GM12878 (cell line): ENCODE measurements around the gene RREB1. TPM values are rescaled to one million over a fixed set of nuclear protein-coding genes. Genes with fewer than 3 reads are reported as not detected.

Experiments used
- ATAC-seq: fragments of 200-7000 bp; cut with Tn5 transposase; 3 replicates; pipeline ENCODE4 v1.9.1; 2020; ENCODE audit warnings: mild to moderate bottlenecking, moderate library complexity
- BruUV-seq: library from RNA; stranded (reverse); fragments of 400-500 nt; replicated peaks from 2 replicates; lab custom pipeline; 2021; lab: Mats Ljungman, UMichigan
- CTCF ChIA-PET: fragments of 300-600 bp; sonication (Branson Sonifier 250); formaldehyde crosslinking; extraction: SDS; loops from one replicate; lab custom pipeline; 2021; ENCODE audit warnings: inconsistent platforms; lab: Yijun Ruan, JAX
- POLR2A ChIA-PET: fragments of 350-600 bp; formaldehyde crosslinking; extraction: SDS; loops from one replicate; lab custom pipeline; 2021; ENCODE audit warnings: inconsistent platforms; lab: Charles Lee
- RAD21 ChIA-PET: fragments of 300-600 bp; sonication (Branson Sonifier 250); formaldehyde crosslinking; loops from one replicate; lab custom pipeline; 2023; ENCODE audit warnings: antibody characterized with exemption; ENCODE audit not compliant: unreplicated experiment; lab: Charles Lee
- SMC1A ChIA-PET: fragments of 300-600 bp; sonication (Branson Sonifier 250); formaldehyde crosslinking; loops from one replicate; lab custom pipeline; 2023; ENCODE audit not compliant: unreplicated experiment, uncharacterized antibody; lab: Charles Lee
- DNase-seq: peaks from one replicate; pipeline ENCODE4 v3.0.0-alpha.2; 2011; ENCODE audit warnings: low read depth, low spot score
- FAIRE-seq: peaks from 3 replicates; lab custom pipeline; 2011; peaks lifted over from hg19 to GRCh38; lab: Jason Lieb, UNC
- H2AFZ ChIP-seq: 2 replicates; pipeline ENCODE4 v1.6.0; 2011; ENCODE audit warnings: low read depth, low read length, control low read depth; ENCODE audit not compliant: control insufficient read depth
- H3K27ac ChIP-seq: 2 replicates; pipeline ENCODE4 v1.5.1; 2011; ENCODE audit warnings: control low read depth; ENCODE audit not compliant: control insufficient read depth, insufficient read depth
- H3K27me3 ChIP-seq, 2 experiments: replicated peaks in 1 of 2; 2 replicates each; pipeline versions ENCODE4 v1.6.0 to v1.6.1; 2011; ENCODE audit warnings: low read length in 1 of 2; ENCODE audit not compliant: control insufficient read depth in 2 of 2, insufficient read depth in 2 of 2
- H3K36me3 ChIP-seq, 2 experiments: 2 replicates each; pipeline ENCODE4 v1.5.1; 2011; ENCODE audit warnings: low read length in 1 of 2; ENCODE audit not compliant: control insufficient read depth in 2 of 2, insufficient read depth in 2 of 2
- H3K4me1 ChIP-seq: 2 replicates; pipeline ENCODE4 v1.6.1; 2011; ENCODE audit warnings: mild to moderate bottlenecking, low read length, moderate library complexity, mixed read lengths; ENCODE audit not compliant: control insufficient read depth, insufficient read depth
- H3K4me2 ChIP-seq: 2 replicates; pipeline ENCODE4 v1.6.0; 2011; ENCODE audit warnings: control low read depth; ENCODE audit not compliant: control insufficient read depth, insufficient read depth
- H3K4me3 ChIP-seq: fragments of 200-600 bp; sonication (generic); 2 replicates; pipeline ENCODE4 v1.5.1; 2016
- H3K79me2 ChIP-seq: 2 replicates; pipeline ENCODE4 v1.6.0; 2011; ENCODE audit warnings: low read length; ENCODE audit not compliant: control insufficient read depth, insufficient read depth
- H3K9ac ChIP-seq: 2 replicates; pipeline ENCODE4 v1.8.0; 2011; ENCODE audit warnings: low read length, control low read depth, mixed read lengths; ENCODE audit not compliant: control insufficient read depth, insufficient read depth
- H3K9me3 ChIP-seq: replicated peaks from 3 replicates; pipeline ENCODE4 v1.5.1; 2011; ENCODE audit warnings: mild to moderate bottlenecking, low read length; ENCODE audit not compliant: control insufficient read depth, insufficient read depth
- H4K20me1 ChIP-seq: 2 replicates; pipeline ENCODE4 v1.6.0; 2011; ENCODE audit not compliant: control insufficient read depth, insufficient read depth
- PAX5 ChIP-seq: IDR thresholded peaks from 2 replicates; pipeline ENCODE4 v1.6.1; 2011; ENCODE audit warnings: low read depth, low read length, borderline replicate concordance
- WGBS: methylation state at CpG from one replicate; pipeline ENCODE4 v1.1.6; 2016; ENCODE audit warnings: low lambda C conversion rate; ENCODE audit not compliant: insufficient replicate concordance, insufficient coverage; ENCODE audit errors: missing lambda C conversion rate; 5-methylcytosine and 5-hydroxymethylcytosine counted together
- in situ Hi-C: fragments of 300-500 bp; cut with MboI; formaldehyde crosslinking; loops from 9 replicates; pipeline ENCODE4 v1.14.3; 2018; ENCODE audit warnings: mixed read lengths
- intact Hi-C: fragments of 100-400 bp; cut with micrococcal nuclease; formaldehyde crosslinking; loops from one replicate; pipeline ENCODE4 v1.14.2; 2022; ENCODE audit not compliant: unreplicated experiment
- polyA plus RNA-seq, 11 experiments: library from polyadenylated mRNA; depleted of rRNA in 4 of 11; unstranded in 6 of 11; stranded (reverse) in 5 of 11; fragments of >200 nt; fragmentation: Nextera tagmentation in 4 of 11; fragmentation: Illumina TruSeq in 1 of 11; extraction: Ambion mirVana in 4 of 11; extraction: Trizol in 1 of 11; gene quantifications; 1 replicate in 1 of 11; 2 replicates in 10 of 11; pipeline versions ENCODE4 v1.2.1 to v1.2.3, GENCODE V29; 2011 to 2016; ENCODE audit warnings: inconsistent platforms in 2 of 11, missing spikeins in 2 of 11, low read depth in 1 of 11
- total RNA-seq, 4 experiments: library from RNA; depleted of rRNA in 3 of 4; stranded (reverse); fragments of >200 nt in 3 of 4; fragmentation: Illumina TruSeq in 1 of 4; extraction: Trizol in 1 of 4; gene quantifications; 2 replicates each; pipeline versions ENCODE4 v1.2.1 to v1.2.3, GENCODE V29; 2013 to 2021
- TF ChIP-seq, protein P1 (sequence below): IDR thresholded peaks from 2 replicates; pipeline ENCODE4 v1.6.1; 2012; ENCODE audit warnings: improper control_type of control experiment, low read depth, low read length; ENCODE audit not compliant: insufficient replicate concordance

RREB1 gene
- total and polyA plus RNA-seq, 10 of the 15 experiments (the other 5 are each of a cell fraction or from before 2014, with no cell fraction given) = 1.9 to 30.3 (median 8.6) TPM

DNA sequence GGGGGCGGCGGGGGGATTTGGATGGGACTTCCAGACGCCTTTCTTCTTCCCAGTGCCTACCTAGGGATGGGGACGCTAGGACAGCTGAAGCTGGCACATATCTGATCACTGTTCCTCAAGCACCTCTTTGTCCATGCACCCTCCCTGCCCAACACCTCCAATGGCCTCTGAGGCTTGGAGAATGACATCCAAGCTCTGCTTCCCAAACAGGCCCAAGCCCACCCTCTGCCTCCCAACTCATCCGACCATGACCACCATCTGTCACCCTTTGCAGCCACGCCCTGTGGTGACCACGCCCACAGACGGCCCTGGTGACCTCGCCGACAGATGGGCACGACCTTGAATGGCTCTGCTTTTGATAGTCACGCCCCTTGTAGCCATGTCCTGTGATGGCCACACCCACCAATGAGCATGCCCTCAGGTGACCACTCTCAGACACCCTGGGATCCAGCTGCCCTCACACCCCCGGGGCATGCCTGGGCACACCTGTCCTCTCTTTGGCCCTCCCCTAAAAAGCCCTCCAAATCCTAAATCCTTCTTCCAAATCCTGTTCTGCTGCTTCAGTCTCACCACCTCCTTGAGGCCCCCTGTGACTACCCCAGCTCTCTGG is 154.2 kb downstream of the RREB1 start:
- no TSS peak for BruUV-seq
- ChIA-PET POLR2A (no interaction called here), RAD21 (interaction anchor here (0.9 to 1.3 kb wide), 4 partner anchors 14 to 578 kb away, joined by 3 to 5 read pairs (median 4); no protein-coding TSS in a partner anchor), CTCF (interaction anchor here (0.7 to 2.1 kb wide), 7 partner anchors 13 to 565 kb away, joined by 3 to 14 read pairs (median 3); no protein-coding TSS in a partner anchor), SMC1A (interaction anchor here (0.9 to 1.0 kb wide), 2 partner anchors 13 to 16 kb away, joined by 4 read pairs; no protein-coding TSS in a partner anchor)
- Histone ChIP-seq H3K4me1 (peaks cover 9% of the 10 kb centered on the region), H3K4me2 (peak overlapping the region; percentile 82), H3K27me3 (0 out of 4 replicates have a peak, but pooled peaks cover 0 to 4% of the 10 kb centered on the region in 2 experiments), H3K4me3 (0 out of 2 replicates have a peak overlapping the region, but pooled peaks have one; percentile 71), H4K20me1 (no peaks in the 10 kb centered on the region), H3K27ac (no peak overlapping the region), H3K9me3 (no peaks in the 10 kb centered on the region; the same call in 1 of the 3 replicates), H2AFZ (peak overlapping the region; percentile 85; the same call in 1 of the 2 replicates), H3K9ac (no peak overlapping the region), H3K79me2 (no peaks in the 10 kb centered on the region), H3K36me3 (no peaks in the 10 kb centered on the region)
- in situ Hi-C loops = no loop called here
- no peak for DNase-seq
- no peak for FAIRE-seq
- peak; percentile 68 for TF ChIP-seq PAX5
- TF ChIP-seq, protein P1, sequence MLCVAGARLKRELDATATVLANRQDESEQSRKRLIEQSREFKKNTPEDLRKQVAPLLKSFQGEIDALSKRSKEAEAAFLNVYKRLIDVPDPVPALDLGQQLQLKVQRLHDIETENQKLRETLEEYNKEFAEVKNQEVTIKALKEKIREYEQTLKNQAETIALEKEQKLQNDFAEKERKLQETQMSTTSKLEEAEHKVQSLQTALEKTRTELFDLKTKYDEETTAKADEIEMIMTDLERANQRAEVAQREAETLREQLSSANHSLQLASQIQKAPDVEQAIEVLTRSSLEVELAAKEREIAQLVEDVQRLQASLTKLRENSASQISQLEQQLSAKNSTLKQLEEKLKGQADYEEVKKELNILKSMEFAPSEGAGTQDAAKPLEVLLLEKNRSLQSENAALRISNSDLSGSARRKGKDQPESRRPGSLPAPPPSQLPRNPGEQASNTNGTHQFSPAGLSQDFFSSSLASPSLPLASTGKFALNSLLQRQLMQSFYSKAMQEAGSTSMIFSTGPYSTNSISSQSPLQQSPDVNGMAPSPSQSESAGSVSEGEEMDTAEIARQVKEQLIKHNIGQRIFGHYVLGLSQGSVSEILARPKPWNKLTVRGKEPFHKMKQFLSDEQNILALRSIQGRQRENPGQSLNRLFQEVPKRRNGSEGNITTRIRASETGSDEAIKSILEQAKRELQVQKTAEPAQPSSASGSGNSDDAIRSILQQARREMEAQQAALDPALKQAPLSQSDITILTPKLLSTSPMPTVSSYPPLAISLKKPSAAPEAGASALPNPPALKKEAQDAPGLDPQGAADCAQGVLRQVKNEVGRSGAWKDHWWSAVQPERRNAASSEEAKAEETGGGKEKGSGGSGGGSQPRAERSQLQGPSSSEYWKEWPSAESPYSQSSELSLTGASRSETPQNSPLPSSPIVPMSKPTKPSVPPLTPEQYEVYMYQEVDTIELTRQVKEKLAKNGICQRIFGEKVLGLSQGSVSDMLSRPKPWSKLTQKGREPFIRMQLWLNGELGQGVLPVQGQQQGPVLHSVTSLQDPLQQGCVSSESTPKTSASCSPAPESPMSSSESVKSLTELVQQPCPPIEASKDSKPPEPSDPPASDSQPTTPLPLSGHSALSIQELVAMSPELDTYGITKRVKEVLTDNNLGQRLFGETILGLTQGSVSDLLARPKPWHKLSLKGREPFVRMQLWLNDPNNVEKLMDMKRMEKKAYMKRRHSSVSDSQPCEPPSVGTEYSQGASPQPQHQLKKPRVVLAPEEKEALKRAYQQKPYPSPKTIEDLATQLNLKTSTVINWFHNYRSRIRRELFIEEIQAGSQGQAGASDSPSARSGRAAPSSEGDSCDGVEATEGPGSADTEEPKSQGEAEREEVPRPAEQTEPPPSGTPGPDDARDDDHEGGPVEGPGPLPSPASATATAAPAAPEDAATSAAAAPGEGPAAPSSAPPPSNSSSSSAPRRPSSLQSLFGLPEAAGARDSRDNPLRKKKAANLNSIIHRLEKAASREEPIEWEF = no peak
- peak; percentile 22 for ATAC-seq
- intact Hi-C loops = no loop called here
- WGBS = 40% methylated on average over 13 of the region's 13 CpGs
